Measurements from ENCODE around the gene CD99L2.

The CD99L2 gene, protein sequence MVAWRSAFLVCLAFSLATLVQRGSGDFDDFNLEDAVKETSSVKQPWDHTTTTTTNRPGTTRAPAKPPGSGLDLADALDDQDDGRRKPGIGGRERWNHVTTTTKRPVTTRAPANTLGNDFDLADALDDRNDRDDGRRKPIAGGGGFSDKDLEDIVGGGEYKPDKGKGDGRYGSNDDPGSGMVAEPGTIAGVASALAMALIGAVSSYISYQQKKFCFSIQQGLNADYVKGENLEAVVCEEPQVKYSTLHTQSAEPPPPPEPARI

DNA sequence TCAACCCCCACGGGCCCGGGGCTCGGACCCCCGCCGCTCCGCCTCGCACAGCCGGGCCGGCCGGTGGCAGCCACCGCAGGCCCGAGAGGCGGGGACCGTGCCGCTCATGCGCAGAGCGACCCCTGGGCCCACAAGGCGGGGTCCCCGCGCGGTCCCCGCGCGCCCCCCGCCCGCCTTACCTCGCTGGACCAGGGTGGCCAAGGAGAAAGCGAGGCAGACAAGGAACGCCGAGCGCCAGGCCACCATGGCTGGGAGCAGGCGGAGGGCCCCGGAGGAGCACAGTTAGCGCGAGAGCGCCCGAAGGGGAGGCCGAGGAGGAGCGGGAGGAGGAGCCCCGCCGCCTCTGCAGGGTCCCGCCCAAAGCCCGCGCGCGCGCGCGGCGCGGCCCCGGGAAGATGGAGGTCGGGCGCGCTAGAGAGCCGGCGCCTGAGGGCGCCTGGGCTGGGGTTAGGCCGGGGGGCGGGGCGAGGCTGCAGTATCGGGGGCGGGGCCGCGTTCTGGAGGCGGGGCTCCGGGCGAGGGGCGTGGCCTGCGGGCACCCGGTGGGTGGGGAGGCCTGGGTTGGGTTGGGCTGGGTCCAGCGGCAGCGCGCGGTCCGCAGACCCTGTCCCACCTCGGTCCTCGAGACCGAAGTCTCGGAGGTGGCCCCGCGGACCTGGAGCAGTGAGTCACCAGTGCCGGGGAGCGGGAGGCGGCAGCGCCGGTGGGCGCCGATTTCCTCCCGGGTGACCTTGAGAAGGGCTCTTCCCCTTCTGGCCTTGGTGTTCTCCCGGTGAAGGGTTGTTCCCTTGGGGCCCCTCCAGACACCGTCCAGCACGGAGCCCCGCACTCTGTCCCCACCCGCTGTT lies at the start of gene CD99L2:
CD99L2 (minus strand) TSS at position 326 of the 848 bp plus-strand sequence; CDS start at position 246, 80 bp downstream.
- peak; percentile 32 for DNase-seq

DNA sequence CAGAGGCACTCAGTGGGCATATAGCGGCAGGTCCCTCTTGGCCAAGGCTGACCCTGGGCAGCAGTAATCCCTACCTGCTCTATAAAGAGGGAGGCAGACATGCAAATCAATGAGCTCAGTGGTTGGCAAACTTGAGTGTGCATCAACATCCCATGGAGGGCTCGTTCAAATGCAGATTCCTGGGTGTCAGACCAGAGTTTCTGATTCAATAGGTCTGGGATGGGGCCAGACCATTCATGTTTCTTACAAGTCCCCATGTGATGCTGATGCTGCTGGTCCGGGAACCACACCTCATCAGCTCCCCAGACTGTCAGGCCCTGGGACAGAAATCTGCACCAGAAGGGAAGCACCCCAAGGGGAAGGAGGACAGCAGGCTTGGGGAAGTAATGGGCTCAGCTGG lies 45.8 kb upstream of the CD99L2 start:
- DNase-seq = no peak

DNA sequence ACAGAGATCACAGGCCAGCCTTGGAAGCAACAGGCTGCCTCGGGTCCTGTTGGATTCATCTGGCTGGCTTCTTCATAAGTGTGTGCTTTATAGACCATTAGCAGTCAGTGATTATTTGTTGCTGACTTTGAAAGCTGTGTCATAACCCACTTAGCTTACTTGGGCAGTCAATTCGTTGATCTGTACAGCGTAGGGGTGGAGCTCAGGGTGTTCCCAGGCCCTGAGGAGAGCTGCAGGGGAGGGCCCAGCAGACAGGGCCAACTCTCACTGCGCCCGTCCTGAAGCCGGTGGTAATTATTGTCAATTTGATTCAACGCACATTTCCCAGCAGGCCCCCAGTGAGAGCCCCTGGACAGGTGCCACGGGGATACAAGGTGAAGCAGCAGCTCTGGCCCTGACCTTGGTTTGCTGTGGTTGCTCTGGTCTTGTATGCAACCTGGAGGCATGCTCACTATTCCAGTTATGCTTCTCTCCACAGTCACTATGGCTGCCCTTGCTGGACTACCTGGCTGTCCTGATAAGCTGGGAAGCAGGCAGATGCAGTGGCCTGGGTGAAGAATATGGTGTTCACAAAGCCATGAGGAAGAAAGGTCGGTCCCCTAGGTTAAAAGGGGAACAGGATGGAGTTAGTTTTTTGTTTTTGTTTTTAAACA lies 44.6 kb upstream of the CD99L2 start:
- no peak for DNase-seq

DNA sequence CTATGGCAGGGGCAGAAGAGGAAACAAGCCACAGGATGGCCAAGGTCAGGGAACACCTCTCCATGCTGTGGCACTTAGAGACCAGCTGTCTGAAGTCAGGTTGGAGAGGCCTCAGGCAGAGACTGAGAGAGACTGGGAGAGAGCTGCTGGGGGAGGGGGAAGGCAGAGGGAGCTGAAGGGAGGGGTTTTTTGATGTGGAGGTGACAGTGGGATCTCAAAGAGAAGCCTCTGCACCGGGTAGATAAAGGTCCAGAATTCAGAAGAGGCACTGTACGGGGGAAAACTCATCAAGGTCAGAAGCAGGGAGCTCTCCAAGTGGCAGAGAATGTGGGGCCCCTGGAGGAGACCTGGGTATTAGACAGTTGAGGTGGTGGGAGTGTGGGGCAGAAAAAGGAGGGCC lies 43.1 kb upstream of the CD99L2 start:
- DNase-seq = no peak

DNA sequence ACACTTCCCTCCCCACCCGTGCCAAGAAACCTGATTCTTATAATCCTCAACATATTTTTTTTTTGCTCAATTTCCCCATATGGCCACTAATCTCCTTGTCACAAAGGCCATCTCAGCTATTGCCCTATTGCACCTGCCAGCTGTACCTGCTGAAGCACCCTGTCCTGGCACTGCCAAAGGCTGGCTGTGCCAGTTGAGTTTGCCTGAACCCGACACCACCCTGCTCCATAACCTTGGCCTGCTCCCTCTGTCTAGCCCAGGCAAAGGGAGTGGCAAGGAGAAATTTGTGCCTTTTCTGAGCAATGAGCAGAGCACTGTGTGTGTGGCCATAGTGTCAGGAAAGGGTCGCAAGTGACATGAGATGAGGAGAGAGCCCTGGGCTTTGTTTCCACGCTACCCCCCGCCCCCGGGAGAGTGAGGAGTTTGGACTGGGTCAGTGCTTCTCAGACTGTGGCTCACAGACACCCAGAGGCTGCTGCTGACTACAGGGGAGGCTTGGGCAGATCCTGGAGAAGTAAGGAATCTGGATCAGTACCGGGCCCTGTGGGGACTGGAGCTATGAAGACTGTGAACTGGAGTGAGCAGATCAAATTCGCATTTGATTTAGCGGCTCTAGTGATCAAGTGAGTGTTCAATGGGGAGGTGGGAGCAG lies 42.5 kb upstream of the CD99L2 start:
- DNase-seq = no peak

DNA sequence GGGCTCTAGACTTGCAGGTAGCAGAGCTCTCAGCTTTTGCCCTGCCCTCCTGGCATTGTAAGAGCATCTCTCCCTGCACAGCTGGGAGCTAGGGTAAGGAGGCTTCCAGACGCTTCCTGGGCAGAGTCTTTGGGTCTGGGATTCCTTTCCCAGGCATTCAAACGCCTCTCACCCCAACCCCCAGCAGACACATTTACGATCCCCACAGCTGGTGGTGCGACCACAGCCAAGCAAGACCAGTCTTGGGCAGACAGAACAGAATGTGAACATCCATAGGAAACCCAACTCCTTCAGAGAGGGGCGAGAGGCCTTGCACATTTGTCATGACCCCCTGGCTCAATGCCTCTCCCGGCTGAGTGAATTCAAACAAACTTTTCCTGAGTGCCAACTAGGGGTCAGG lies 38.1 kb upstream of the CD99L2 start:
- DNase-seq = no peak

DNA sequence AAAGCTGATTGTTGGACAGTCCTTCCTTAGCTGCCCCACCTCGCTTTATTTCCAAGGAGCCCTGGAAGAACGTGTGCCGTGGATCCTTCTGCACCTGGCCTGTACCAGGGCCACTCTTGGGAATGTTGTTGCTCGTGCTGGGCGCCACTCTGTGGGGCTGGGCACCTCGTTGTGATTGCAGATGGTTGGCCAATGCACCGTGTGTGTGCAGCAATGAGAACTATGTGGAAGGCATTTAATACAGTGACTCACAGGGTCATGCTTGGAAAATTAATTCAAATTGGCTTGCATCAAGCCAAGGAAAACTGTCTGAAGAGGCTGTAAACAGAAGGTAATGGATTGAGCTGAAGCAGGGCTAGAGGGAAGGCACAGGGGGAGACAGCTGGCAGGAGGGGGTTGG lies 37.0 kb upstream of the CD99L2 start:
- no peak for DNase-seq

DNA sequence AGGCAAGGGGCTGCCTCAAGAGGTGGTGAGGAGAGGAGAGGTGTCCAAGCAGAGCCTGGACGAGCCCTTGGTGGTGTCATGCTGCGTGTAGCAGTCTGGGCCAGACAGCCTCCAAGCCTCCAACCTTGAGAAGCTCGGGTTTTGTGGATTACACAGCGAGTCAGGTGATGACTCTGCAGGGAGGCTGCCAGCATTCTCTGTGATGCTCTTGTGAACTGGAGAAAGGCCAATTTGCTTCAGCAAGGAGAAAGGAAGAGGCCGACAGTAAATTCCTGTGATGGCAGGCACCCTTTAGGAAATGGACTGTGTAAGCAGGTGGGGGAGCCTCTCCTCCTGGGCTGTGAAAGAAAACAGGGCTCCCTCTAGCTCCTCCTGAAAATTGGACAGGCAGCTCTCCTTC lies 36.0 kb upstream of the CD99L2 start:
- DNase-seq = no peak

DNA sequence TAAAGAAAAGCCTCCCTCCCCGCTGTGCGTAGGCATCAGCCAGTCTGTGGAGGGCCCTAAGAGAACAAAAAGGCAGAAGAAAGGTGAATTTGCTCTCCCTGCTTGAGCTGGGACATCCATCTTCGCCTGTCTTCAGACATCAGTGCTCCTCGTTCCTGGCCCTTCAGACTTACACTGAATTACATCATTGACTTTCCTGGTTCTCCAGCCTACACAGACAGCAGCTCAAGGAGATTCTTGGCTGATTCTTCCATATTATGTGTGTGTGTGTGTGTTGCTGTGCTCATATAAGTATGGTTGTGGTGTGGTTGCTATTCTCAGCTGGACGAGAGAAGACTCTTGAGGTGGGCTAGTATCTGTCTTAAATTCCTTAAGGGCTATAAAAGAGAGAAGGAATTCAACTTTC lies 35.5 kb upstream of the CD99L2 start:
- DNase-seq = no peak

DNA sequence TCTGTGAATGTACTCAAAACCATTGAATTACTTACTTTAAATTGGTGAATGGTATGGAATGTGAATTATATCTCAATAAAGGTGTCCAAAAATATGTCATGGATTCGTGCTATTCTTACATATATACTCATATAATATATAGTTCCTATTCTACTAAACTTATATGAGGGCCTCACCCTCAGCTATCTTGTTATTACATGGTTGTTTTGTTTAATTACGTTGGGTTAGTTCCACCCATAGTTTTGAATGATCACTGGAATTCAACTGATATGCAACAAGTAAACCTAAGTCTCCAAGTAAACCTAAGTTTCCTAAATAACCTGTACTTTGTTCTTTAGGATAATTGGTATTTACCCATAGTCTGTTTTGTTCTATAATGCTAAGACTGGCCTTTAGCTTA lies 30.6 kb upstream of the CD99L2 start:
- no peak for DNase-seq

DNA sequence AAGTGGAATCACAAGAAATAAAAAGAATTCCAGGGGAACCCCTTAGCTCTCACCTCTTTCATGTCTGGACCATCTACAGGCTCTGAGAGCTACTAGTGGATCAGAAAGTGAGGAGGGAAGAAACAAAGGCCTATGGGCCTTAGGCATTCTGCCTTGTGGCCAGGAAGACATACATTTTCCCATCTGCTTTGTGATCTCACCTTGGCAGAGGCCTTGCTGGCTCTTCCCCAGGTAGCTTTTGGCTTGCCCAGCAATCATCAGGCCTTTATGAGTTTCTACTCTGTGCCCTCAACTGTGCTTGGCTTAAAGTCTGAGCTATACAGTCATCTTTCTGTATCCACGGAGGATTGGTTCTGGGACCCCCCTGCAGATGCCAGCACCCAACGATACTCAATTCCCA lies 28.3 kb upstream of the CD99L2 start:
- no peak for DNase-seq

DNA sequence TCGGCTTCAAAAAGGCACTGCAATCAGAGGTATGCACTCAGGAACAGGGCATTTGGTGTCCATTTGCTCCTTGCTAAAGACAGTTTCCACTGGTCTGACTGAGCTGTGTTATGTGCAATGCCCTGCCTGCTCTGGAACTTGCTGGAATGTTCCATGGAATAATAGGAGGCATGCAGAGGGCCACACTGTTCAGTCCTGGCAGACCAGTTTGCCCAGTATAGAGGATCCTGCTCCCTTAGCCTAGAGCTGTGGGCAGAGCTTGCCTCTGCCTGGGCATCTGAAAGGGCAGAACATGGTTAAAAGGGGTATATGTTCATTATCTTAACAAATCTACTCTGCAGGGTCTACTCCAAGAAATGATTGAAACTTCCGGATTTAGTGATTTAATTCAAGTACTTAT lies 27.8 kb upstream of the CD99L2 start:
- DNase-seq = no peak

DNA sequence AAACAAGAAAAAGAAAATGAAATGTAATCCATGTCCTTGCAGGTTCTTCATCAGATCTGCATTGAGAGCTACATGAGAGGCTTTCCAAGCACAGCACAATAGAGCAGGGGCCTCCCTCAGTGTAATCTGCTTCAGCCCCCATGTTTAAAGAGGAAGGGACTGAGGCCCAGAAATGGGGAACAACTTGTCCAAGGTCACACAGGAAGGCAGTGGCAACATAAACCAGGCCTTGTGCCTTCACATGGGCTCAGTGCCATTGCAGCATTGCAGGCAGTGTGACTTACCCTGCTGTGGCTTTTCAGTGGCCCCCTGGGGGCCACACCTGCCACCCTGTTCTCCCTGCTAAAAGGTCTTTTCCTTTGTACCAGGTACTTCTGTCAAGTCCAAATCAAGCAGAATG lies 20.9 kb upstream of the CD99L2 start:
- no peak for DNase-seq

DNA sequence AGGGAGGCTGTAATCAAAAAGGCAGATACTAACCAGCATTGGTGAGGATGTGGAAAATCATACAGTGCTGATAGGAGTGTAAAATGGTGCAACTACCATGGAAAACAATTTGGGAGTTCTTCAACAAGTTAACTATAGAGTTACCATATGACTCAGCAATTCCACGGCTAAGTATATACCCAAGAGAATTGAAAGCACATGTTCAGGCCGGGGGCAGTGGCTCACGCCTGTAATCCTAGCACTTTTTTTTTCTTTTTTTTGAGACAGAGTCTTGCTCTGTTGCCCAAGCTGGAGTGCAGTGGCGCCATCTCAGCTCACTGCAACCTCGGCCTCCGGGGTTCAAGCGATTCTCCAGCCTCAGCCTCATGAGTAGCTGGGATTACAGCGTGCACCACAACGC lies 15.0 kb upstream of the CD99L2 start:
- no peak for DNase-seq

DNA sequence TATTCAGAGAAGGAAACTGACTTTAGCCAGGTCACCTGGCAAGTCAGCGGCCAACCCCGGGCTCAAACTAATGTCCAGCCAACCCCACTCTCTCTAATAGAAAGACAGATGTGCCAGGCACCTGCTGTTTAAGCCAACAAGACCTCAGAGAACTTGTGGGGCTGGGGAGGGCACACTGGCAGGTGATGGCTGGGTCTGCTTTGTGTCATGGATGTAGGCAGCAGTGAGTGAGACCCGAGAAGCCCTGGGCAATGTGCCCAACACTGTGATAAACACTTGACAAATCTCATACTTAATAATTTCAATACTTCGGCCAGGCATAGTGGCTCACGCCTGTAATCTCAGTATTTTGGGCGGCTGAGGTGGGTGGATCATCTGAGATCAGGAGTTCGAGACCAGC lies 9.0 kb upstream of the CD99L2 start:
- DNase-seq = no peak

DNA sequence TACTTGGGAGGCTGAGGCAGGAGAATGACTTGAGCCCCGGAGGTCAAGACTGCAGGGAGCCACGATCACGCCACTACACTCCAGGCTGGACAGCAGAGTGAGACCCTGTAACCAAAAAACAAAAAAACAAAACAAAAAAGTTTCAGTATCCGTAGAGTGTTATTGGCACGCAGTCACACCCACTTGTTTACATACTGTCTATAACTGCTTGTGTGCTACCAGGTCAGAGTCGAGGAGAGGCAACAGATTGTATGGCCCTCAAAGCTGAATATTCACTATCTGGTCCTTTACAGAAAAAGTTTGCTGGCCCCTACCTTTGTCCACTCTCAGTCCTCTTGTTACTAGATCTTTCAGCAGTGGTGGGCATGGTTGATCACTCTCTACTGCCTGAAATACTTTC lies 8.2 kb upstream of the CD99L2 start:
- no peak for DNase-seq

DNA sequence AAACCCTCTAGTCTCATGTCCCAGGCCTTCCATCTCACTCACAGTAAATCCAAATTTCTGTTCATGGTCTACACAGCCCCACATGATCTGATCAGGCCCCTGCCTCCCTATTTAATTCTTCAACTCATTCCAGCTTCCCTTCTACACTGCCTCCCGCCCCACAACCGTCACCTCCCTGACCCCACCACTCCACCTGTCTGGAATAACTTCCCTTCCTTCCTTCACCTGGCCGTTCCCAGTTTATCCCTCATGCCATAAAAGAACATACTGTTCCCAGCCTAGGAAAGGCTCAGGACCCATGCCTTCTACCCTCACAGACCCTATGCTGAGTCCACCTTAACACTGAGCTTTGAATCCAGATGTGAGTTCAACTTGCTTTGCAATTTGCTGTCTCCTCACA lies 6.8 kb upstream of the CD99L2 start:
- DNase-seq = no peak

DNA sequence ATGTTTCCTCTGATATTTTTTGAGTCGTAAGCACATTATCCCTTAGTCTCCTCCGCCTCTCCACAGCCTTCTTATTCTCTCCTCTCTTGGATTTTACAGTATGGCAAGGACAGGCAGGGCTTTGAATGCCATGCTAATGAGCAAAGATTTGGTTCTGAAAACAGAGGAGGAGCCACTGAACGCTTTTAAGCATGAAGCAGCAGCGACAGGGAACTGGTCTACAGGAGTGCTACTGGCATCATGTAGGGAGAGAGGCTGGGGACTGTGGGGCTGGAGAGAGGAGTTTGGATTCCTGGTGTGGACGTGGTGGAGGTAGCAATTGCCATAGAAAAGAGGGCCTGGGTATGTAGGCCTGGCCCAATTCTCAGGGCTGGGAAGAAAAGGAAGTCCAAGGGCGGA lies 4.6 kb upstream of the CD99L2 start:
- no peak for DNase-seq

DNA sequence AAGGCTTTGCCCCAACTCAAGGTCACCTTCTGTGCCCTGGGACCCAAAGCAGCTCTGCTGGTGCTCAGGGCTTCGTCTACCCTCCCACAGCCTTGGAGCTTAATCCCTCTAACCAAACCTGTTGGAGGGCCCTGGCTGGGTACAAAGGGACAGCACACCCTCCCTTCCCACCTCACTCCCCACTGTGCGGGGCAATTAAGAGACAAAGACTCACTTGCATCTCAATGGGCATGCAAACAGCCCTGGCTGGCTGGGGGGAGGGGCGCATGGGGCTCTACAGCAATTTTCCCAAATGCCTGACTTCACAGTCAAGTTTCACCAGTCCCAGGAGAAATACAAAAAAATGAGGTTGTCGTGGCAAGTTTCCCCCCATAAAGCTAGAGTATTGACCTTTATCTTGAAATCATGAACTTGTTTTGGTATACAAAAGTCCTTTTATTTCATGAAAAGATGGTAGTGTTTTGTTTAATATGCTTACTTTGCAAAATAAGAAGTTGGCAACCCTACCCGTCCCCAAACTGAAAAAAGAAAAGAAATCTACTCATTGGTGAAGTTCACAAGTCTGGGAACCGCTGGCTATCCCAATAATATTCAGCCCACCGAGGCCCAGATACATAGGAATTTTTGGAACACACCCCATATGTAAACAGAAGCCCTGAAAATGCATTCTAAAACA lies 4.1 kb upstream of the CD99L2 start:
- no peak for DNase-seq

DNA sequence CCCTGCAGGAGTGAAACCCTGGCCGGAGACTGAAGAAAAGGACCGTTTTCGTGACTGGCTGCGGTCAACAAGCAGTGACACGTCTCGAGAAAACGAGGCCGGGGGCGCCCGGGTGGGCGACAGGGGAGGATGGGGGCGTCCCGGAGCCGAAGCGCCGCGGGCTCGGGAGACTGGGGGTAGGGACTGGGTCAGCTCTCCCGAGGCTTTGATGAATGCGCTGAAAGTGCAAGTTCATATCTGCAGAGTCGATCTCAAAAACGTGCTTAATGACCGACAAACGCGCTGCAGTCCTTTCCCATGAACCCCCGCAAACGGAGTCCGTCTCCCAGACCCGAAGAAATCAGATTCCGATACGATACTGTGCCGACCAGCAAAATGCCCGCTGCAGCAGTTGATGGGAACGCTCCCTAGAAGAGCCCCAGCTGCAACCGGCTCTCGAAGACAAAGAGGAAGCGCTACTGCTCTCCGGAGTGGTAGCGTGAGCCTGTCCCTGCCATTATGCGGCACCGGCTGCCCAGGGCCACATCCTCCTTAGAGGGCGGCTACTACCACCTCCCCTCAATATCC lies 806 bp upstream of the CD99L2 start:
- DNase-seq = no peak

DNA sequence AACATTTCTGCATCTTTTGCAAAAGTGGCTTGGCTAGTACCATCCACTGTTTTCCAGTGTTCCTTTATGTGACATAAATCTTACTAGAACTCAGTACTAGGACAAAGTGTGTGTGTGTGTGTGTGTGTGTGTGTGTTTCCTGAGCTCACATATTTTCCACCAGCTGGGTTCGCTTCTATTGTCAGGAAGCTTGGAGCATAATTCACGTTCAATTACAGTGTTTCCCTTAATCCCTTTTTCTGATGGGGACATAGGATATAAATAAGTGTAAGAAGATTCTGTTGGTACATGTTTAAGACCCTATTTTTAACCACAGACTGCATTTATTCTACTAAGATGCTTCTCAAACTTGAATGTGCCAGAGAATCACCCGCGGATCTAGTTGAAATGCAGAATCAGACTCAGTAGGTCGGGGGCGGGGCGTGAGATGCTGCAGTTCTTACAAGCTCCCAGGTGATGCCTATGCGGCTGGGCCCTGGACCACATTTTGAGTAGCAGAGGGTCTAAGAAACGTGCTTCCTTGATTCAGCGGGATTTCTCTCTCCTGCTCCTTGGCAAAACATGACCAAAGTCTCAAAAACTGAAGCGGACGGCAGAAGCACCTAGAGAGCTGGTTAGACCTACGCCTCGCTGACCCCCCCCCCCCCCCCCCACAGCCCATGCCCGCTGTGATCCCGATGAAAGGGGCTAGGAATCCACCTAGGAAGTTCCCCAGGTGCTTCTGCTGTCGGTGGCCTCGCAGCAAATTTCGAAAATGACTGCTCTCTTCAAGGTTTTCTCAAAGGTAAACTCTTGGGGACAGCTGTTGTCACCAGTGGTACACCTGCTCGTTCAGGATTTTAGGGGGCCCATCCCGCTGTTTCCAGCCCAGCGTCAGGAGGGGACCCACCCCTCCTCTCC lies 797 bp downstream of the CD99L2 start:
- no peak for DNase-seq

DNA sequence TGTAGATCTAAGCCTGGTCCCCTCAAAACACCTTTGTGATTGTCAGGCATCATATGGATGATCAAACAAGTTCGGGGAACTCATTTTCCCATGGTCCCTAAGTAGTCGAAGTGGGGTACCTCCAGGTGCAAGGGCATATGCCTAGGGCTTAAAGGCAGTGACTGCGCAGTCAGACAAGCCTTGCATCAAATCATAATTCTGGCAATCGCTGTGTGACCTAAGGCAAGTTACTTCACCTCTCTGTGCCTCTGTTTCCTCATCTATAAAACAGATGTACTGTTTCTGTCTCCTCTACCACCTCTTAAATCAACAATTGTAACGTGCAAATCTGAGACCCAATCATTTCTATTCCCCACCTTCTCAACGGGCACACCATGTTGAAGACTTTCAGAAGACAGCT lies 1.8 kb downstream of the CD99L2 start:
- no peak for DNase-seq
